AG09319 (cell line): Measurements from ENCODE around the gene NEK1.
"Not testable (repeated sequence)": the region's sequence is repeated elsewhere in the genome, so short reads cannot be mapped to it uniquely, and the experiment has no call there.

Experiments used
- DNase-seq: peaks from one replicate; pipeline ENCODE4 v3.0.0-alpha.2; 2010; ENCODE audit warnings: low read depth; ENCODE audit errors: extremely low read depth
- CTCF ChIP-seq: IDR thresholded peaks from 2 replicates; pipeline ENCODE4 v1.5.1; 2011; ENCODE audit warnings: low read depth, mild to moderate bottlenecking, inconsistent platforms, low read length, moderate library complexity

NEK1 gene

GRCh38 chr4:169440446-169440845 is 171.9 kb downstream of the NEK1 start:
- DNase-seq = no peak
- TF ChIP-seq CTCF = no peak

DNA sequence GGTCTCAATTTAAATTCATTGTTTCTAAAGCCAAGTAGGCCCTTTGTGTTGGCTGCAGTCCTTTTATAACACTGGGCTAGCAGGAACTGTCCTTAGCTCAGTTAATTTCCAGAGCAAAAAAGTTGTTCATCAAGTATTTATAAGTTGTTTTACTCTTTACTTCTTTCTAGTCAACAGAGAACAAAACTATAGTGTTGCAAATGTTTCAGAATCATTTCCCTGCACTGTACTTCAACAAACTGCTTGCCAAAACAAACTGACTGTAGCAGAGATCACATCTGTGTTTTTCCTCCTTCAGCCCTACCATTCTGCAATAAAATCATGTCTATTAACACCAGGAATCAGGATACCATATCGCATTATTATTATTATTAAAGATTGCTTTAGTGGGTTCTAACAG is 173.1 kb downstream of the NEK1 start:
- no peak for TF ChIP-seq CTCF
- DNase-seq = no peak

GRCh38 chr4:169438057-169438480 is 174.3 kb downstream of the NEK1 start:
- TF ChIP-seq CTCF = no peak
- DNase-seq = no peak

DNA sequence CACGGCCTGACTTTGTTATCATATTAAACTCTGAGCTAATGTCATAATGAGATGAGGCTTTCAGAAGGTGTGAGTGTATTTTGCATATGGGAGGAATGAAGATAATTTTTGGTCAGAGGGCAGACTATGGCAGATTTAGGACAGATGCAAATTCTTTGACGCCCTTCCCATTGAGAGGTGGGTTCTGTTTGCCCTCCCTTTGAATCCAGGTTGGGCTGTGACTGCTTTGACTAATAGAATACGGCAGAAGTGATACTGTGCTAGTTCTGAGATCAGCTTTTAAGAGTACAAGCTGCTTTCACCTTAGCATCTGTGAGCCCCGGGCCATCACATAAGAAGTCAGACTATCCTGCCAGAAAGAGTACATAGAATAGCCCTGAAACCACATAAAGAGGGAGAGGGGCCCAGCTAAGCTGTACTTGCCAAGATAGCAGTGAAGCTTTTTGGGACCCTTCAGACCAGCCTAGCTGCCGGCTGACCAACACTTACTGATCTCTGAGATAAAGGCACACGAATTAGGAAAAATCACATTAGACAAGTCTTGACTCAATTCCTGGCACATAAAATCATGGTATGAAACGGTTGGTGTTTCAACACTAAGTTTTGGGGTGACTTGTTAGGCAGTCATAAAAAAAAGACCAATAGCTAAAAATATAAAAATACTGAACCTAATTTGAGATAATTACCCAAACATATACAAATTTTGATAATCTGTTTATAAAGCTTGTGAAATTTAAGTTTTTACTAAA is 174.9 kb downstream of the NEK1 start:
- no peak for TF ChIP-seq CTCF
- DNase-seq = no peak

DNA sequence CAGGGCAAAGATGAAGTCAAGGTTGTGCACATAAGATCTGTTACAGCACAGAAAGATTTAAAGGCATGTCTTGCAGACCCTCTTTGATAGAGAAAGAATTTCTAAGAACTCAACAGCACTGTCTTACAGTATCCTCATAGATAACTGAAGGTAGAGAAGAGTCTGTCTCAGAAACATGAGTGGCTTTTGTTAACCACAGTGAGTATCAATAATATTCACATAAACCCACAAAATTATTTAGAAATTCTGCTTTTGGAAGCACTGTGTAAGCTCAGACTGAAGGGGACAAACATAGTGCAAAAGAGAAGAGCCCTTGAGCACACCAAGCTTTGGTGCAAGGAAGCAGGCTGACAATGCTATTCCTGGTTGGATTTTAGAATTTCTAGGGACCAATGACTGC is 175.6 kb downstream of the NEK1 start:
- TF ChIP-seq CTCF = no peak
- no peak for DNase-seq

DNA sequence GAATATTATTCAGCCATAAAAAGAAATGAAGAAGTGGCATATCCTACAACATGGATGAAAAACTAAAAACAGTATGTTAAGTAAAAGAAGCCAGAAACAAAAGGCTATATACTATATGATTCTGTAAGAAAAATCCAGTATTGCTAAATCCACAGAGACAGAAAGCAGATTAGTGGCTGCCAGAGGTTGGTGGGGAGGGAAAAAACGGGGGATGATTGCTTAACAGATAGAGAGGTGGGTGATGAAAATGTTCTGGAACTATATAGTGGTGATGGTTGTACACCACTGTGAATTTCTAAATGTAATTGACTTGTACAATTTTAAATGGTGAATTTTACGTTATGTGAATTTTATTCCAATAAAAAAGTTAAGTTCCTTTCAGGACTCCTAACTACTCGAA is 184.0 kb downstream of the NEK1 start:
- no peak for DNase-seq
- TF ChIP-seq CTCF = no peak

DNA sequence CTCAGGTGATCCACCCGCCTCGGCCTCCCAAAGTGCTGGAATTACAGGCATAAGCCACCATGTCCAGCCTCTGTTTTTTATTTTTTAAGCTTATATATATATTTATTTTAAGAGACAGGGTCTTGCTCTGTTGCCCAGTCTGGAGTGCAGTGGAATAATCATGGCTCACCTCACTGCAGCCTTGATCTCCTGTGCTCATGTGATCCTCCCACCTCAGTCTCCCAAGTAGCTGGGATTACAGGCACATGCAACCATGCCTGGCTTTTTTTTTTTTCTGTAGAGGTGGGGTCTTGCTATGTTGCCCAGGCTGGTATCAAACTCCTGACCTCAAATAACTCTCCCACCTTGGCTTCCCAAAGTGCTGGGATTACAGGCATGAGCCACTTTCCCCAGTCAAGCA is 184.7 kb downstream of the NEK1 start:
- not testable (repeated sequence) for DNase-seq

DNA sequence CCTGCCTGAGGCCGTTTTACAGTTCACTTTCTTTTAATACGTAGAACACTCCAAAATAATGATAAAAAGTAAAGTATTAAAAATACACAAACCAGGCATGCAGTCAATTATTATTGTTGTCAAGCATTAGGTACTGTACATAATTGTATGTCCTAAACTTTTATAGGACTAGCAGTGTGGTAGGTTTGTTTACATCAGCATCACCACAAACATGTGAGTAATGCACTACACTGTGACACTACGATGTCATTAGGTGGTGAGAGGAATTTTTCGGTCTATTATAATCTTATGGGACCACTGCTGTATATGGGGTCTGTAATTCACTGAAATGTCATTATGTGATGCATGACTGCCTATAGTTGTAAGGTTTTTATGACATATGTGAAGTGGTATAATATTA is 192.1 kb downstream of the NEK1 start:
- DNase-seq = no peak

More for the DNA sequence above, 192.1 kb downstream of the NEK1 start:
- TF ChIP-seq CTCF = no peak
